Sigmoid colon (tissue), 7 donors: ENCODE data around the gene PNPLA2. TPM values are rescaled to one million over a fixed set of nuclear protein-coding genes. Genes with fewer than 3 reads are reported as not detected.
A peak's percentile ranks its signal among the peaks of the same experiment; 100 is the strongest.

Experiments used
- DNase-seq: peaks from one replicate; pipeline ENCODE4 v3.0.0-alpha.2; 2019
- H3K27ac ChIP-seq, 4 donors: fragments of 200-600 bp; sonication (generic); one replicate each; pipeline ENCODE4 v1.5.1; 2016 to 2019; ENCODE audit warnings: mild to moderate bottlenecking in 1 of 4
- H3K27me3 ChIP-seq, 3 donors: fragments of 200-600 bp; sonication (generic); one replicate each; pipeline ENCODE4 v1.5.1; 2019; ENCODE audit warnings: mild to moderate bottlenecking in 1 of 3
- H3K36me3 ChIP-seq, 4 donors: fragments of 200-600 bp; sonication (generic); one replicate each; pipeline ENCODE4 v1.5.1; 2016 to 2019
- H3K4me1 ChIP-seq, 4 donors: fragments of 200-600 bp; sonication (generic); one replicate each; pipeline ENCODE4 v1.5.1; 2017 to 2019
- H3K4me3 ChIP-seq, 4 donors: fragments of 200-600 bp; sonication (generic); one replicate each; pipeline ENCODE4 v1.5.1; 2017 to 2019; ENCODE audit warnings: mild to moderate bottlenecking in 2 of 4, moderate library complexity in 1 of 4
- H3K9me3 ChIP-seq, 4 donors: fragments of 200-600 bp in 3 of 4; sonication (generic) in 3 of 4; one replicate each; pipeline versions ENCODE4 v1.5.1 to v1.6.1; 2013 to 2019
- CTCF ChIP-seq, 4 experiments: fragments of 450-650 bp in 3 of 4; fragments of 200-600 bp in 1 of 4; IDR thresholded peaks; one replicate each; pipeline ENCODE4 v1.5.1; 2016 to 2019; ENCODE audit warnings: antibody characterized with exemption in 4 of 4, mild to moderate bottlenecking in 3 of 4, moderate library complexity in 2 of 4
- EP300 ChIP-seq, 4 donors: sonication (generic); formaldehyde crosslinking; IDR thresholded peaks; one replicate each; pipeline ENCODE4 v1.6.1; 2017; ENCODE audit warnings: antibody characterized with exemption in 4 of 4
- POLR2A ChIP-seq, 2 donors: fragments of 450-650 bp; IDR thresholded peaks; one replicate each; pipeline ENCODE4 v1.6.1; 2016; ENCODE audit warnings: antibody characterized with exemption in 2 of 2, mild to moderate bottlenecking in 2 of 2, moderate library complexity in 2 of 2
- POLR2AphosphoS5 ChIP-seq, 4 donors: sonication (generic); formaldehyde crosslinking; IDR thresholded peaks; one replicate each; pipeline ENCODE4 v1.6.1; 2017; ENCODE audit warnings: antibody characterized with exemption in 4 of 4
- WGBS, 2 donors: extraction: QIAGEN DNeasy Blood & Tissue Kit; methylation state at CpG; one replicate each; pipeline ENCODE4 v1.1.7; 2013; 5-methylcytosine and 5-hydroxymethylcytosine counted together
- intact Hi-C: fragments of 100-400 bp; cut with DNase I; formaldehyde crosslinking; loops from one replicate; pipeline ENCODE4 v1.15.1; 2023
- polyA plus RNA-seq, 3 donors: library from polyadenylated mRNA; stranded (reverse); fragments of 200-250 nt; gene quantifications; one replicate each; pipeline ENCODE4 v1.2.3, GENCODE V29; 2013
- total RNA-seq, 4 donors: library from RNA; depleted of rRNA; stranded (reverse); fragments of >200 nt; gene quantifications; one replicate each; pipeline ENCODE4 v1.1.0, GENCODE V29; 2016
- donor health status: healthy with polysubstance abuse.
- donor health status: Bipolar disorder and iron deficiency.
- donor health status: healthy.

PNPLA2 gene
- total and polyA plus RNA-seq, 7 donors = 26.3 to 137 (median 35.4) TPM

DNA sequence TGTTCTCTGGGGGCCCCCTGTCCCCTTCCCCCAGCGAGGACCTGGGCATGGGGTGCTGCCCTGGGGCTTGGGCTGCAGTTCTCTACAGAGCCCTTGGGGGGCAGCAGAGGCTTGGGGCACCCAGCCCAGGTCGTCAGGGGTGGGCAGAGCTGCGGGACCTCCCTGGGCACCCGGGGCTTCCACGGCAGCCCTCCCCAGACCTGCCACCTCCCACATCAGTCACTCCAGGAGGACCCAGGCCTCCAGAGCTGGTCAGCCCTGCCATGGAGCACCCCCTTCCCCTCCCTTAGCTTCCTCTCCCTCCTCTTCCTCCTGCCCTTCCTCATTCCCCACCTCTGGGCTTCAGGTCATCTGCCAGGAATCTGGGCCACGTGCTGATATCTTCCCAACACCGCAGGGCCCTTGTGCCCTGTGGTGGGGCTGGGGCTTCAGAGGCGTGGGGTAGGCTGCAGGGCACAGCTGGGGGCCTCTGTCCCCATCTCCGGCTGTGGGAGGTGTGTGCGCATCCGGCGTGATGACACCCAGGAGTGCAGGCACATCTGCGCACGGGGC, 29.7 kb downstream of the PNPLA2 start:
- no peaks in the 10 kb centered on the region for H3K36me3 ChIP-seq
- DNase-seq = no peak
- no peak overlapping the region for H3K4me3 ChIP-seq
- H3K27ac ChIP-seq = no peak overlapping the region
- H3K27me3 ChIP-seq = peaks cover 0 to 23% (median 9%) of the 10 kb centered on the region in 3 donors
- H3K9me3 ChIP-seq = no peaks in the 10 kb centered on the region
- 6 to 26% methylated on average over 14 of the region's 14 CpGs for WGBS, 2 donors
- intact Hi-C loops = loop anchor here (2.0 to 5.0 kb wide), 3 partner anchors 64 to 202 kb away; partner anchors contain the start of genes AP2A2 and CHID1
- TF ChIP-seq CTCF (IDR thresholded peaks at IDR 0.05) (peak; percentile 58 to 96 (median 86)), POLR2A (IDR thresholded peaks at IDR 0.05) (no peak), POLR2AphosphoS5 (IDR thresholded peaks at IDR 0.05) (no peak), EP300 (IDR thresholded peaks at IDR 0.05) (no peak)
- peaks cover 0 to 69% (median 60%) of the 10 kb centered on the region in 4 donors for H3K4me1 ChIP-seq

DNA sequence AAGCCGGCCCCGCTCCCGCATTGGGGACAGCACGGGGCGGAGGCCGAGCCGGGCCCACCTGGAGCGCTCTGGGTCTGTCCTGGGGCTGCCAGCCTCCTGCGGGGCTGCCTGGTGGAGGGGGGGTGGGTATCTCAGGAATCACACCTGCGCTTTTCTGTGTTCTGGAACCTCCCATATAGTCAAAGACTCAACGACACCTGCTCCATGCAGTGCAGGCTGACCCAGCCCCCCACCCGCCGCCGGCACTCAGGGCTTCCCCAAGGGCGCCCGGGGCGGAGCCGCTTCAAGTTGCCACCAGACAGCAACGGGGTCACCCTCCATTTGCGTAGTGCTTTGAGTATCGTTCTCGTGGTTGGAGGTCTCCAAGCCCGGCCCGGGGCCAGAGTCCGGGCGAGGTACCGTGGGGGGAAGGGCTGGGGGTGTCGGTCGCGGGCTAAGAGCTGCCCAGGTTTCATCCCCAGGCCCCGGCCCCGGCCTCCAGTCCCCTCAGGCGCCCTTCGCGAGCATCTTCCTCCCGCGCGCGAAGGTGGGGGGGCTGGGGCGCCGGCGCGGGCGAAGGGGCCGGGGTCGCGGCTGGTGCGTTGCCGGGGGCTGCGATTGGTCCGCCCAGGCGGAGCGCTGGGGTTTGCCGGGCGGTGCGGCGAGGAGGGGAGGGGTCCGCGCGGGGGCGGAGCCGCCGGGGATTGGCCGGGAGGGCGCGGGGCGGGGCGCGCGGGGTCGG, 30.6 kb downstream of the PNPLA2 start:
- Histone ChIP-seq H3K4me1 (peaks cover 0 to 61% (median 52%) of the 10 kb centered on the region in 4 donors), H3K9me3 (no peaks in the 10 kb centered on the region), H3K36me3 (no peaks in the 10 kb centered on the region), H3K27me3 (peaks cover 0 to 23% (median 9%) of the 10 kb centered on the region in 3 donors), H3K4me3 (peak overlapping the region; percentile 1 to 54 (median 46)), H3K27ac (peak overlapping the region in 1 of 4 donors; percentile 21)
- 2 to 3% methylated on average over 71 of the region's 71 CpGs for WGBS, 2 donors
- no peak for DNase-seq
- TF ChIP-seq CTCF (IDR thresholded peaks at IDR 0.05) = no peak
- TF ChIP-seq POLR2A (IDR thresholded peaks at IDR 0.05) = no peak
- no peak for TF ChIP-seq EP300 (IDR thresholded peaks at IDR 0.05)
- TF ChIP-seq POLR2AphosphoS5 (IDR thresholded peaks at IDR 0.05) = no peak
- intact Hi-C loops = loop anchor here (2.0 to 5.0 kb wide), 3 partner anchors 63 to 202 kb away; partner anchors contain the start of genes AP2A2 and CHID1

DNA sequence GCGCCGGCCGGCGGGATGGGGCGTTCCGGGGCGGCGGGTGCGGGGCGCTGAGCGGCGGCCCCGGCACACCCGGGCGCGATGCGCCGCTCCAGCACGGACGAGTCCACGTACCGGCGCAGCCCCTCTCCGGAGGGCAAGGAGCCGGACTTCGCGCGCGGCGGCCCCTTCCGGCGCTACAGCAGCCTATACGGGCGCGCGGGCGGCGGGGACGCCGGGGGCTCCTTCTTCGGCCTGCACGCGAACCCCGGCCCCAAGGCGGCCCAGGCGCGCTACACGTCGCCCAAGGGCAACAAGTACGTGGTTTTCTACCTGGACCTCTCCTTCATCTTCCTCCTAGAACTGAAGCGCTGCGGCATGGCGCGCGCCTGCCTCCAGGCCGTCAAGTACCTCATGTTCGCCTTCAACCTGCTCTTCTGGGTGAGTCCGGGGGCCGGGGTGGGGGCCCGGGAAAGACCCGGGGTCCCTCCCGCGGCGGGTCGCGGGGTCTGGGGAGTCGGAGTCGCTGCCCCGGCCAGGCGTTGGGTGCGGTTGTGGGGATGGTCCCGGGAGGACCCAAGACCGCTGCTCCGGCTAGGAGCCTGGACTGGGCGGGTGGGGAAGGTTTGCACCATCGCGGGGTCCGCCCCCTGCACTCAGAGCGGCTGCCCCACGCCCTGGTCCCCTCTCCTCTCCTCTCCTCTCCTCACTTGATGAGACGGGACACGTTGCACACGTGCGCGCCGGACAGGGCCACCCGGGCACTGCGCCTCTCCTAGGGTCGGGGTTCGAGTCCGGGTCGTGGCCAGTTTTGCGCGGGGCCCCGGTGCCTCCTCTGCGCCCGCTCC, 31.4 kb downstream of the PNPLA2 start:
- peaks cover 0 to 23% (median 9%) of the 10 kb centered on the region in 3 donors for H3K27me3 ChIP-seq

More for the DNA sequence above, 31.4 kb downstream of the PNPLA2 start:
- Histone ChIP-seq H3K4me1 (peaks cover 0 to 52% (median 43%) of the 10 kb centered on the region in 4 donors), H3K36me3 (no peaks in the 10 kb centered on the region), H3K4me3 (peak overlapping the region in 3 of 4 donors; percentile 41 to 54 (median 50)), H3K27ac (no peak overlapping the region), H3K9me3 (no peaks in the 10 kb centered on the region)
- 9 to 28% methylated on average over 97 of the region's 97 CpGs for WGBS, 2 donors
- TF ChIP-seq POLR2A (IDR thresholded peaks at IDR 0.05) (no peak), CTCF (IDR thresholded peaks at IDR 0.05) (no peak), EP300 (IDR thresholded peaks at IDR 0.05) (no peak), POLR2AphosphoS5 (IDR thresholded peaks at IDR 0.05) (no peak)
- no peak for DNase-seq
- intact Hi-C loops = loop anchor here (2.0 to 5.0 kb wide), 3 partner anchors 62 to 201 kb away; partner anchors contain the start of genes AP2A2 and CHID1
